CD14-positive monocyte (primary cell): Measurements from ENCODE around the gene SPRY2. TPM values are rescaled to one million over a fixed set of nuclear protein-coding genes. Genes with fewer than 3 reads are reported as not detected.

ENCODE experiments used
- DNase-seq, 3 donors: peaks; one replicate each; pipeline ENCODE4 v3.0.0-alpha.2; 2011 to 2022
- H2AFZ ChIP-seq: 2 replicates; pipeline ENCODE4 v1.6.0; 2012; ENCODE audit warnings: mild to moderate bottlenecking, low read depth, low read length, inconsistent platforms; ENCODE audit not compliant: insufficient read depth, poor library complexity, severe bottlenecking
- H3K27ac ChIP-seq, 2 donors: 1 replicate in 1 of 2; 2 replicates in 1 of 2; pipeline ENCODE4 v1.5.1; 2012 to 2013; ENCODE audit warnings: low read length in 2 of 2, control low read depth in 1 of 2, inconsistent platforms in 1 of 2, low read depth in 1 of 2, mild to moderate bottlenecking in 1 of 2
- H3K27me3 ChIP-seq, 2 donors: one replicate each; pipeline versions ENCODE4 v1.6.0 to v1.6.1; 2011 to 2013; ENCODE audit warnings: low read length in 2 of 2; ENCODE audit not compliant: control insufficient read depth in 2 of 2, insufficient read depth in 2 of 2
- H3K36me3 ChIP-seq, 2 donors: replicated peaks in 1 of 2; 1 replicate in 1 of 2; 2 replicates in 1 of 2; pipeline versions ENCODE4 v1.5.1 to v1.6.1; 2012 to 2013; ENCODE audit warnings: low read length in 2 of 2, control low read depth in 1 of 2, inconsistent platforms in 1 of 2, mild to moderate bottlenecking in 1 of 2; ENCODE audit not compliant: insufficient read depth in 2 of 2, control insufficient read depth in 1 of 2
- H3K4me1 ChIP-seq, 2 donors: 1 replicate in 1 of 2; 2 replicates in 1 of 2; pipeline versions ENCODE4 v1.5.1 to v1.6.1; 2012 to 2013; ENCODE audit warnings: low read length in 2 of 2, control low read depth in 1 of 2, inconsistent platforms in 1 of 2, mild to moderate bottlenecking in 1 of 2, moderate library complexity in 1 of 2; ENCODE audit not compliant: insufficient read depth in 2 of 2, control insufficient read depth in 1 of 2
- H3K4me2 ChIP-seq: replicated peaks from 2 replicates; pipeline ENCODE3; 2012; ENCODE audit warnings: low read length, moderate library complexity, mild to moderate bottlenecking; ENCODE audit not compliant: poor library complexity, severe bottlenecking; ENCODE audit errors: extremely low read depth
- H3K4me3 ChIP-seq, 3 experiments: fragments of 200-600 bp in 1 of 3; sonication (generic) in 1 of 3; replicated peaks in 1 of 3; 1 replicate in 2 of 3; 2 replicates in 1 of 3; pipeline ENCODE4 v1.5.1; 2011 to 2013; ENCODE audit warnings: low read length in 3 of 3, mild to moderate bottlenecking in 3 of 3, control low read depth in 2 of 3, low read depth in 2 of 3, inconsistent platforms in 1 of 3, moderate library complexity in 1 of 3
- H3K79me2 ChIP-seq: 2 replicates; pipeline ENCODE4 v1.6.0; 2012; ENCODE audit warnings: mild to moderate bottlenecking, control low read depth, inconsistent platforms, low read length, moderate library complexity; ENCODE audit not compliant: insufficient read depth
- H3K9ac ChIP-seq: 2 replicates; pipeline ENCODE4 v1.6.0; 2017; ENCODE audit warnings: low read length, mild to moderate bottlenecking; ENCODE audit not compliant: insufficient read depth, poor library complexity, severe bottlenecking
- H3K9me3 ChIP-seq, 2 donors: replicated peaks in 1 of 2; 1 replicate in 1 of 2; 2 replicates in 1 of 2; pipeline versions ENCODE4 v1.5.1 to v1.6.1; 2012 to 2013; ENCODE audit warnings: low read length in 2 of 2, control low read depth in 1 of 2; ENCODE audit not compliant: control insufficient read depth in 1 of 2, insufficient read depth in 1 of 2
- H4K20me1 ChIP-seq: 2 replicates; pipeline ENCODE4 v1.6.0; 2012; ENCODE audit warnings: mild to moderate bottlenecking, low read length, control low read depth, moderate library complexity; ENCODE audit not compliant: insufficient read depth
- H3K27ac Mint-ChIP-seq, 7 donors: one replicate each; pipeline ENCODE4 v1.8.0; 2020; ENCODE audit warnings: mild to moderate bottlenecking in 7 of 7, mixed read lengths in 7 of 7, moderate library complexity in 6 of 7, inconsistent platforms in 2 of 7
- H3K27me3 Mint-ChIP-seq, 3 donors: one replicate each; pipeline ENCODE4 v1.8.0; 2021 to 2022; ENCODE audit warnings: low read depth in 3 of 3, mild to moderate bottlenecking in 3 of 3, mixed read lengths in 3 of 3, moderate library complexity in 3 of 3, inconsistent platforms in 1 of 3
- H3K36me3 Mint-ChIP-seq, 2 donors: one replicate each; pipeline ENCODE4 v1.8.0; 2020; ENCODE audit warnings: mixed read lengths in 2 of 2, inconsistent platforms in 1 of 2, mild to moderate bottlenecking in 1 of 2
- H3K4me1 Mint-ChIP-seq: one replicate; pipeline ENCODE4 v1.8.0; 2020; ENCODE audit warnings: mild to moderate bottlenecking, mixed read lengths
- H3K4me3 Mint-ChIP-seq, 2 donors: one replicate each; pipeline ENCODE4 v1.8.0; 2020; ENCODE audit warnings: mild to moderate bottlenecking in 2 of 2, mixed read lengths in 2 of 2, moderate library complexity in 1 of 2
- H3K9me3 Mint-ChIP-seq, 7 donors: one replicate each; pipeline ENCODE4 v1.8.0; 2020 to 2022; ENCODE audit warnings: mixed read lengths in 7 of 7, mild to moderate bottlenecking in 6 of 7, moderate library complexity in 6 of 7, inconsistent platforms in 2 of 7
- WGBS: methylation state at CpG from one replicate; pipeline ENCODE4 v1.1.5; 2013; ENCODE audit warnings: missing lambda C conversion rate; ENCODE audit not compliant: insufficient coverage; 5-methylcytosine and 5-hydroxymethylcytosine counted together
- intact Hi-C, 2 donors: fragments of 100-400 bp; cut with micrococcal nuclease; formaldehyde crosslinking; loops; one replicate each; pipeline versions ENCODE4 v1.15.0 to v1.15.1; 2023
- polyA plus RNA-seq, 3 donors: library from polyadenylated mRNA; depleted of rRNA in 1 of 3; unstranded in 2 of 3; stranded (reverse) in 1 of 3; fragments of 300-500 nt in 2 of 3; fragments of >200 nt in 1 of 3; fragmentation: Illumina TruSeq in 2 of 3; gene quantifications; 1 replicate in 2 of 3; 2 replicates in 1 of 3; pipeline ENCODE4 v1.2.3, GENCODE V29; 2012 to 2021
- TF ChIP-seq, protein P1 (sequence below): fragments of 200-600 bp; IDR thresholded peaks from one replicate; pipeline ENCODE4 v1.8.0; 2022; ENCODE audit warnings: antibody characterized with exemption, mild to moderate bottlenecking

Gene SPRY2
- polyA plus RNA-seq, 3 donors = 0.26 to 1.8 (median 0.73) TPM

DNA sequence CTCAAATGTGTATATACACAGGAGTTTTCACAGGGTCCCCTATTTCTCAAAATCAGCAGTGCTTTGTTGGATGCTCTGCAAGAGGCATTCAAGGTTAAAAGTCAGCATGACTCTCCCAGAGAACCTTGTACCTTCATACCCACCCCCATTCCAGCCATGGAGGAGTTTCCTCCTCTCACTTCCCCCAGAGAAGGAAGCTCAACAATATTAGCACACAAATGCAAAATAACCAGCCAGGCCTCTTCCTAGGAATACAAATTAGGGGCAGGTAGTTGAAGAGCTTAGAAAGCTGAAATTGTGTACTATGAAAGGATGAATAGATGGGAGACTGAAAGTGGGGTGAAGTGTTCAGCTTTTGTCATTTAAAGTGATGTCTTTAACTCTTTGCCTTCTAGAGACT is 43.8 kb downstream of the SPRY2 start:
- no peak overlapping the region for H3K27ac ChIP-seq
- intact Hi-C loops = no loop called here
- H3K27me3 Mint-ChIP-seq = no peaks in the 10 kb centered on the region
- no peak overlapping the region for H3K4me3 ChIP-seq
- H2AFZ ChIP-seq = no peak overlapping the region
- H3K9me3 ChIP-seq = peaks cover 0 to 4% of the 10 kb centered on the region in 2 donors
- no peaks in the 10 kb centered on the region for H3K36me3 ChIP-seq
- H3K4me1 ChIP-seq = peaks cover 10 to 12% of the 10 kb centered on the region in 2 donors
- no peaks in the 10 kb centered on the region for H3K79me2 ChIP-seq
- peaks cover 12% of the 10 kb centered on the region for H3K4me1 Mint-ChIP-seq
- peak overlapping the region; percentile 13 for H3K4me2 ChIP-seq
- H4K20me1 ChIP-seq = no peaks in the 10 kb centered on the region
- peak overlapping the region in 4 of 7 donors; percentile 27 to 72 (median 46) for H3K27ac Mint-ChIP-seq
- no peaks in the 10 kb centered on the region for H3K27me3 ChIP-seq
- no peak overlapping the region for H3K4me3 Mint-ChIP-seq
- peak in 2 of 3 donors; percentile 4 to 7 for DNase-seq
- H3K9me3 Mint-ChIP-seq = peaks cover 0 to 4% (median 2%) of the 10 kb centered on the region in 7 donors
- TF ChIP-seq, protein P1, sequence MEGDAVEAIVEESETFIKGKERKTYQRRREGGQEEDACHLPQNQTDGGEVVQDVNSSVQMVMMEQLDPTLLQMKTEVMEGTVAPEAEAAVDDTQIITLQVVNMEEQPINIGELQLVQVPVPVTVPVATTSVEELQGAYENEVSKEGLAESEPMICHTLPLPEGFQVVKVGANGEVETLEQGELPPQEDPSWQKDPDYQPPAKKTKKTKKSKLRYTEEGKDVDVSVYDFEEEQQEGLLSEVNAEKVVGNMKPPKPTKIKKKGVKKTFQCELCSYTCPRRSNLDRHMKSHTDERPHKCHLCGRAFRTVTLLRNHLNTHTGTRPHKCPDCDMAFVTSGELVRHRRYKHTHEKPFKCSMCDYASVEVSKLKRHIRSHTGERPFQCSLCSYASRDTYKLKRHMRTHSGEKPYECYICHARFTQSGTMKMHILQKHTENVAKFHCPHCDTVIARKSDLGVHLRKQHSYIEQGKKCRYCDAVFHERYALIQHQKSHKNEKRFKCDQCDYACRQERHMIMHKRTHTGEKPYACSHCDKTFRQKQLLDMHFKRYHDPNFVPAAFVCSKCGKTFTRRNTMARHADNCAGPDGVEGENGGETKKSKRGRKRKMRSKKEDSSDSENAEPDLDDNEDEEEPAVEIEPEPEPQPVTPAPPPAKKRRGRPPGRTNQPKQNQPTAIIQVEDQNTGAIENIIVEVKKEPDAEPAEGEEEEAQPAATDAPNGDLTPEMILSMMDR = no peak
- H3K9ac ChIP-seq = no peak overlapping the region
- H3K36me3 Mint-ChIP-seq = no peaks in the 10 kb centered on the region

GRCh38 chr13:80296638-80297037 is 44.3 kb downstream of the SPRY2 start:
- no peak overlapping the region for H2AFZ ChIP-seq
- TF ChIP-seq, protein P1 = no peak
- DNase-seq = peak; percentile 16 to 23 (median 23)
- H3K27ac ChIP-seq = no peak overlapping the region
- H3K4me1 Mint-ChIP-seq = peaks cover 12% of the 10 kb centered on the region
- peak overlapping the region; percentile 13 for H3K4me2 ChIP-seq
- intact Hi-C loops = no loop called here
- 100% methylated on average over 2 of the region's 7 CpGs for WGBS
- no peaks in the 10 kb centered on the region for H3K36me3 ChIP-seq
- H3K79me2 ChIP-seq = no peaks in the 10 kb centered on the region
- no peaks in the 10 kb centered on the region for H4K20me1 ChIP-seq
- H3K4me1 ChIP-seq = peaks cover 10 to 12% of the 10 kb centered on the region in 2 donors
- peak overlapping the region in 1 of 7 donors; percentile 46 for H3K27ac Mint-ChIP-seq
- H3K36me3 Mint-ChIP-seq = no peaks in the 10 kb centered on the region
- peaks cover 0 to 4% of the 10 kb centered on the region in 2 donors for H3K9me3 ChIP-seq
- H3K4me3 ChIP-seq = no peak overlapping the region
- peaks cover 0 to 3% (median 2%) of the 10 kb centered on the region in 7 donors for H3K9me3 Mint-ChIP-seq
- no peaks in the 10 kb centered on the region for H3K27me3 Mint-ChIP-seq
- H3K9ac ChIP-seq = no peak overlapping the region
- no peak overlapping the region for H3K4me3 Mint-ChIP-seq
- no peaks in the 10 kb centered on the region for H3K27me3 ChIP-seq
